Upper lobe of right lung (tissue), 1 donor: ENCODE data around the gene DLX2. TPM values are rescaled to one million over a fixed set of nuclear protein-coding genes. Genes with fewer than 3 reads are reported as not detected.
A peak's percentile ranks its signal among the peaks of the same experiment; 100 is the strongest.

Experiments
- ATAC-seq: fragments of 200-7000 bp; cut with Tn5 transposase; one replicate; pipeline ENCODE4 v1.9.1; 2020; ENCODE audit warnings: mild to moderate bottlenecking, moderate library complexity
- DNase-seq: peaks from one replicate; pipeline ENCODE4 v3.0.0-alpha.2; 2020
- H3K27ac ChIP-seq: fragments of 200-600 bp; one replicate; pipeline ENCODE4 v1.8.0; 2022
- H3K27me3 ChIP-seq: fragments of 200-600 bp; one replicate; pipeline ENCODE4 v1.8.0; 2022; ENCODE audit warnings: mild to moderate bottlenecking
- H3K36me3 ChIP-seq: fragments of 200-600 bp; one replicate; pipeline ENCODE4 v1.8.0; 2022
- H3K4me1 ChIP-seq: fragments of 200-600 bp; one replicate; pipeline ENCODE4 v1.8.0; 2022
- H3K4me3 ChIP-seq: fragments of 200-600 bp; one replicate; pipeline ENCODE4 v1.8.0; 2022; ENCODE audit warnings: mild to moderate bottlenecking
- H3K9me3 ChIP-seq: fragments of 200-600 bp; one replicate; pipeline ENCODE4 v1.8.0; 2022
- CTCF ChIP-seq: fragments of 200-600 bp; IDR thresholded peaks from one replicate; pipeline ENCODE4 v1.8.0; 2022; ENCODE audit warnings: antibody characterized with exemption
- intact Hi-C: fragments of 100-400 bp; cut with DNase I; formaldehyde crosslinking; loops from one replicate; pipeline ENCODE4 v1.11.0; 2022
- total RNA-seq: library from RNA; stranded (reverse); fragmentation: NEBNext Ultra II Directional; extraction: Animal tissue kit (Norgen Biotek cat#: 25700); gene quantifications from one replicate; pipeline ENCODE4 v1.2.1, GENCODE V29; 2021
- donor health status: DM: no; HTN: yes; CAD: no; lungs with severe emphysema.

DLX2 gene
- total RNA-seq, 1 donor from 2014 or later = not detected

GRCh38 chr2:172106108-172106961 is 3.6 kb upstream of the DLX2 start:
- no peak overlapping the region for H3K27ac ChIP-seq
- peaks cover 86% of the 10 kb centered on the region for H3K27me3 ChIP-seq
- intact Hi-C loops = no loop called here
- TF ChIP-seq CTCF = peak; percentile 27
- H3K36me3 ChIP-seq = no peaks in the 10 kb centered on the region
- ATAC-seq = peak; percentile 23
- H3K9me3 ChIP-seq = no peaks in the 10 kb centered on the region
- DNase-seq = no peak
- H3K4me1 ChIP-seq = peaks cover 33% of the 10 kb centered on the region
- no peak overlapping the region for H3K4me3 ChIP-seq

- DNase-seq (no peak), ATAC-seq (no peak)
- H3K36me3 ChIP-seq = no peaks in the 10 kb centered on the region
- H3K27me3 ChIP-seq = peaks cover 93% of the 10 kb centered on the region
- no peaks in the 10 kb centered on the region for H3K9me3 ChIP-seq
- H3K4me1 ChIP-seq = peaks cover 33% of the 10 kb centered on the region
- H3K4me3 ChIP-seq = no peak overlapping the region
- H3K27ac ChIP-seq = no peak overlapping the region
- no peak for TF ChIP-seq CTCF
- intact Hi-C loops = no loop called here
These were observed 2.9 kb upstream of the DLX2 start for GRCh38 chr2:172105471-172106107.

DNA sequence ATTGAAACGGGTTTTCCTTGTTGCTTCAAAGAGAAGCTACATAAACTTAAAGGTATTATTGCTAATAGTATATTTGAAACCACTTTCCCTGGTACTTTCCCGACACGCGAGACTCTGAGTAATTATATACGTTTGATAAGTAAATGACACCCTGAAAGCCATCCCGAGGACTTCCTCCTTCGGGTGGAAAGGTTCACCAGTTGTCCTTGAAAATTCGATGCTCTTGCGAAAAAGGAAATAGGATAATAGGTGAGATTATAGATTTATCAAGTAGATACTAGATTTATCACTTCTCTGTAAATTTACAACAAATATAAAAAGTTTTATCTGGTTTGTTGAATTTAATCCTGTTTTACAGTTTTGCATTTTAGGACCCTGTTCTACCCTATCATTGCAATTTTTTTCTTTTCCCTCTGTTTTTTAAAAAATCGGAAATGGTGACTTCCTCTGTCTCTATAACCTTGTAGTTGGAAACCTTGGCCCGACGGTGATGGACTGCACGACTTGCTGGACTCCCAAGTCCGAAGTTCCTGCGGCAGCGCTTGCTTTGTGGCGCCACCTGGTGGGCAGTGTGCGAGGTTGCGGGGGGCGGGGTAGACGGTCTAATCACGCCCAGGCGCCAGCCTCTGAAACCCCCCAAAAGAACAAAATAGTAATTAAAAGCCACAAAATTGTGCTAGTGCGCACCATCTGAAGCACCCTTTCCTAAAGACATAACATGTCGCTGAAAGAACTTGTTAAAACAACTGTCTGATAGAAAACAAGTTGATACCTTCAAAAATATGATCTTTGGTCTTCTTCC is 972 bp upstream of the DLX2 start:
- ATAC-seq = peak; percentile 85

GRCh38 chr2:172101821-172102390 is 794 bp downstream of the DLX2 start:
- Histone ChIP-seq H3K27me3 (peaks cover 100% of the 10 kb centered on the region), H3K27ac (no peak overlapping the region), H3K36me3 (no peaks in the 10 kb centered on the region), H3K9me3 (no peaks in the 10 kb centered on the region), H3K4me3 (peak overlapping the region; percentile 54), H3K4me1 (peaks cover 54% of the 10 kb centered on the region)
- ATAC-seq (peak; percentile 1), DNase-seq (no peak)
- TF ChIP-seq CTCF = no peak
- intact Hi-C loops = no loop called here

More for the DNA sequence above, 972 bp upstream of the DLX2 start:
- DNase-seq = peak; percentile 89
- Histone ChIP-seq H3K27me3 (peaks cover 100% of the 10 kb centered on the region), H3K36me3 (no peaks in the 10 kb centered on the region), H3K4me1 (peaks cover 48% of the 10 kb centered on the region), H3K4me3 (no peak overlapping the region), H3K27ac (no peak overlapping the region), H3K9me3 (no peaks in the 10 kb centered on the region)
- intact Hi-C loops = no loop called here
- TF ChIP-seq CTCF = peak; percentile 87
